ENCODE measurements around the gene PLA2R1.

DNA sequence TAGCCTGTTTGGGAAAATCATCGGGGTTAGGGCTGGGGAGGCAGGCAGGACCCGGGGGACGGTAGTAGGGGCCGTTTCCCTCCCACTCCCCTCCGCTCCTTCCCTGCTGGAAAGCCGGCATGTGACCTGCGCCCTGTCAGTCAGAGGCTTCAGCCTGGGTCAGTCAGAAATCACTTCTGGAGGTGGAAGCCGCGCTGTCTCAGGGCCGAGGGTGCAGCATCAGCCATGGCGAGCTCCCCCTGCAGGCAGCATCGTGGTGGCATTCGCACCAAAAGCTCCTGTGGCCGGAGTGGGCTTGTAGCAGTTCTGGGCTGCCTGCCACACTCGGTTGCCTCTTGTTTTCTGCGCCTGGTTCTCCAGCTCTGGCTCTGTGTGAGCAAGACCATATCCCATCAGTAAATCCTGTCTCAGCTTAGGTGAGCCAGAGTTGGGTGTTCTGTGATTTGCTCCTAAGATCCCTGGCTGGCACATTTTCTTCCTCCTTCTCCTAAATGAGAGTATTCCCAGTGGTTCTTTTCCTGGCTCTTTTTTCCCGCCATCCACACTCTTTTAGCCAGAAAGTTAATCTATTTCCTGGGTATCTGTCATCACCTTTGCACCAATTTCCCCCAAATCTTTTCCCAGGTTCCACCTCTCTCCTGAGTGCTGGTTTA lies 140.5 kb downstream of the PLA2R1 start:
- TF ChIP-seq, protein P1, sequence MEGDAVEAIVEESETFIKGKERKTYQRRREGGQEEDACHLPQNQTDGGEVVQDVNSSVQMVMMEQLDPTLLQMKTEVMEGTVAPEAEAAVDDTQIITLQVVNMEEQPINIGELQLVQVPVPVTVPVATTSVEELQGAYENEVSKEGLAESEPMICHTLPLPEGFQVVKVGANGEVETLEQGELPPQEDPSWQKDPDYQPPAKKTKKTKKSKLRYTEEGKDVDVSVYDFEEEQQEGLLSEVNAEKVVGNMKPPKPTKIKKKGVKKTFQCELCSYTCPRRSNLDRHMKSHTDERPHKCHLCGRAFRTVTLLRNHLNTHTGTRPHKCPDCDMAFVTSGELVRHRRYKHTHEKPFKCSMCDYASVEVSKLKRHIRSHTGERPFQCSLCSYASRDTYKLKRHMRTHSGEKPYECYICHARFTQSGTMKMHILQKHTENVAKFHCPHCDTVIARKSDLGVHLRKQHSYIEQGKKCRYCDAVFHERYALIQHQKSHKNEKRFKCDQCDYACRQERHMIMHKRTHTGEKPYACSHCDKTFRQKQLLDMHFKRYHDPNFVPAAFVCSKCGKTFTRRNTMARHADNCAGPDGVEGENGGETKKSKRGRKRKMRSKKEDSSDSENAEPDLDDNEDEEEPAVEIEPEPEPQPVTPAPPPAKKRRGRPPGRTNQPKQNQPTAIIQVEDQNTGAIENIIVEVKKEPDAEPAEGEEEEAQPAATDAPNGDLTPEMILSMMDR (IDR thresholded peaks at IDR 0.05): peak; percentile 92
- no peak for TF ChIP-seq POLR2AphosphoS5 (IDR thresholded peaks at IDR 0.05; ENCODE audit: low read depth, low read length)

All from Panc1 (cell line).